NCI-H1092 treated with DMSO at 0.1 percent for 48 hours (cell line): Measurements from ENCODE around the gene ACKR2.

ENCODE experiments used
- DNase-seq: peaks from one replicate; lab custom pipeline; 2025; lab: John Stamatoyannopoulos, UW

The ACKR2 gene, protein sequence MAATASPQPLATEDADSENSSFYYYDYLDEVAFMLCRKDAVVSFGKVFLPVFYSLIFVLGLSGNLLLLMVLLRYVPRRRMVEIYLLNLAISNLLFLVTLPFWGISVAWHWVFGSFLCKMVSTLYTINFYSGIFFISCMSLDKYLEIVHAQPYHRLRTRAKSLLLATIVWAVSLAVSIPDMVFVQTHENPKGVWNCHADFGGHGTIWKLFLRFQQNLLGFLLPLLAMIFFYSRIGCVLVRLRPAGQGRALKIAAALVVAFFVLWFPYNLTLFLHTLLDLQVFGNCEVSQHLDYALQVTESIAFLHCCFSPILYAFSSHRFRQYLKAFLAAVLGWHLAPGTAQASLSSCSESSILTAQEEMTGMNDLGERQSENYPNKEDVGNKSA

DNA sequence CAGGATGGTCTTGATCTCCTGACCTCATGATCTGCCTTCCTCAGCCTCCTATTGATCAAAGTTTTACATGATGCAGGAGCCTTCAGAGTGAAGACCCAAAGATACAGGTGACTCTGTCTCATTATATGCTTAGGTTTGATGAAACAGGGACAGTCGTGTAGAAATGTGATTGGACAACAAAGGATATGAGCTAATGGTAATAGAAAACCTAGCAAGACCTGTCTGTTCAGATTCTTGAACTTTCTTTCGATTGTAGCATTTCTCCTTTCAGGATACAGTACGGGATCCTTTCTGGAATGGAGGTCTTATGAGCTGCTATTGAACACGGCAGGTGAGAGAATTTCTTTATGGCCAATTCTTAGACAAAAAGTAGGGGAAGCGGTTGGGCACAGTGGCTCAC is at the start of gene ACKR2:
Gene ACKR2, plus strand, starts transcription at position 244 of the 400 bp plus-strand sequence. CDS start 55,058 bp downstream, outside the sequence.
- no peak for DNase-seq

DNA sequence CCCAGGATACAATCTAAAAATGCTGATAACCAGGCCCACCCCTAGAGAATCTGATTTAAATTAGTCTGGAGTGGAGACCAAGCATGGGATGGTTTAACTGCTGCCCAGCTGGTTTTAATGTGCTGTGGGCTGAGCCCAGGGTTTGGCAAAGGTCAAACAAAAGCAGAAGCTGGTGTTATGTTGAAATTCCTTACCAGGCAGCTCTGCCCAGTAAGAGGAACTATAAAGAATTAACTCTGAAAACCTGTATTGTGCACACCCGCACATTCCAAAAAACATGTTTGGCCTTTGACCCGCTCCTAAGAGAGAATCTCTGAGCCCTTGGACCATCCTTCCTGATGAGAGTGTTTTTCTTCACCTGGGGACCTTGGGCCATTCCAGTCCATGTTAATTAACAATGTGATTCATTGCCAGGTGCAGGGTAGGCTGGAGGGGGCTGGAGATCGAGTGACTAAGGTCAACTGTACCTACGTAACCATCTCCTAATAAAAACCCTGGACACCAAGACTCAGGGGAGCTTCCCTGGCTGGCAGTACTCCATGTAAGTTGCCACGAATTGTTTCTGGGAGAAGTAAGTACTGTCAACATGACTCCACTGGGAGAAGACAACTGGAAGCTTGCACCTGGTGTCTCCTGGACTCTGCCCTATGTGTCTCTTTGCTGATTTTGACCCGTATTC is 47.1 kb upstream of the ACKR2 start:
- no peak for DNase-seq

DNA sequence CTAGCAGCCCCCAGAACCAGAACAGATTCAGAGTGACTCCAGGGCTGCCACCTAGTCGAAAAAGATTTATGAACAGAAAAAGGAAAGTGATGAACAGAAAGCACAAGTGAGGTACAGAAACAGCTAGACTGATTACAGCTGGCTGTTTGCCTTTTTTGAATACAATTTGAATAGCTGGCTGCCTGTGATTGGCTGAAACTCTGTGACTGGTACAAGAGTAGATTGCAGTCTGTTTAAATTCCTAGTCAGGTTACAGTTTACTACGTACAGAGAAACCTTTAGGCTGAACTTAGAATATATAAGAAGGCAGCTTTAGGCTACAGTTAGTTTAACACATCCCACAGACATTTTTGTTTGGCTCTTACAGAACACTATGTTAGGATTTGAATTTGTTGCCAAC is 46.2 kb upstream of the ACKR2 start:
- no peak for DNase-seq

DNA sequence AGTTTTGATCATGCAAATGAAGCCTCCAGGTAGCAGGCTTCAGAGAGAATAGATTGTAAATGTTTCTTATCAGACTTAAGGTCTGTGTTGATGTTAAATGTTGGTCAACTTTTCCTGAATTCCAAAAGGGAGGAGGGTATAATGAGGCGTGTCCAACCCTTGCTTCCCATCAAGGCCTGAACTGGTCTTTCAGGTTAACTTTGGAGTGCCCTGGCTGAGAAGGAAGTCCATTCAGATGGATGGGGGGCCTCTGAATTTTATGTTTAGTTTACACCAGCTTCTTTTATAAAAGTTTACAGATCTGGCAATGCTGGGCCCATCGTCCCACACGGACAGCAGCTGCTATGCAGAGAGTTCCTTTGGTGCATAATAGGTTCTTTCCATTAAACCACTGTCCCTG is 45.1 kb upstream of the ACKR2 start:
- DNase-seq: no peak

DNA sequence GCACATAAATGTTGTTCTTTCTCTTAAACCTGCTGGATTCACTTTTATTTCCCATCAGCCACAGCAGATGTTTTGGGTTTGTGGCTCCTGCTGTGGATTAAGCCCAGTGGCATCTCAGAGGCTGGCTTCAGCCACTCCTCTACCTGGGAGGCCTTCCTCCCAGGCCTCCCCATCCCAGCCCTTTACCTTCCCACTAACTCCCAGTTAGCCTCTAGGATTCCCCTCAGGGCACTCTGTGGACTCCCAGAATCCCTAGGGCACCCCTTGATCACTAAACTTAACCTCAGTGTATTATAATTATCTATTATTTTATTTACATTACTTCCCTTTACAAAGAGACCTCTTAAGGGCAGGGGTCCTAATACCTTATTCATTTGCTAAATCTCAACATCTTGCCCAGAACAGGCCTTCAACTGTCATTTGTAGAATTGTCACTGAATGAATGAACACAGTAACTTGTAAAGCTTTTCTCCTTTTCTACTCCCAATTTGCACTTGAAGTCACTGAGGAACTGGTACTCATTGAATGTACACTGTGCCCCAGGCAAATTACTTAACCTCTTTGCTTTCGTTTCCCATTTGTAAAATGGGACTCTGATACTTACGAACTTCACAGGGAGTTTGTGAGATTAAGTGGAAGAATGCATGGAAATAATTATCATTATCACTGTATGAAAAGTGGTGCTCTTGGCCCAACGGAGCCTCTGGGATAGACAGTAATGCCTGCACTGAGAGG is 44.5 kb upstream of the ACKR2 start:
- DNase-seq: no peak

DNA sequence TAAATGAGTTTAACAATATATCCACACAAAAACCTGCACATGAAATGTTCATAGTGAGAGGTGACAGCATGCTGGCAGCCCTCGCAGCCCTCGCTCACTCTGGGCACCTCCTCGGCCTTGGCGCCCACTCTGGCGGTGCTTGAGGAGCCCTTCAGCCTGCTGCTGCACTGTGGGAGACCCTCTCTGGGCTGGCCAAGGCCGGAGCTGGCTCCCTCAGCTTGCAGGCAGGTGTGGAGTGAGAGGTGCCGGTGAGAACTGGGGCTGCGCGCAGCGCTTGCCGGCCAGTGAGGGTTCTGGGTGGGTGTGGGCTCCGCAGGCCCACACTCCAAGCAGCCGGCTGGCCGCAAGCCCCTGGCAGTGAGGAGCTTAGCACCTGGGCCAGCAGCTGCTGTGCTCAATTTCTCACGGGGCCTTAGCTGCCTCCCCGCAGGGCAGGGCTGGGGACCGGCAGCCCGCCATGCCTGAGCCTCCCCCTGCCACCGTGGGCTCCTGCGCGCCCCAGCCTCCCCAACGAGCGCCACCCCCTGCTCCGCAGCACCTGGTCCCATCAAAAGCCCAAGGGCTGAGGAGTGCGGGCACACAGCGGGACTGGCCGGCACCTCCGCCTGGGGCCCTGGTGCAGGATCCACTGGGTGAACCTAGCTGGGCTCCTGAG is 39.6 kb upstream of the ACKR2 start:
- DNase-seq: no peak

DNA sequence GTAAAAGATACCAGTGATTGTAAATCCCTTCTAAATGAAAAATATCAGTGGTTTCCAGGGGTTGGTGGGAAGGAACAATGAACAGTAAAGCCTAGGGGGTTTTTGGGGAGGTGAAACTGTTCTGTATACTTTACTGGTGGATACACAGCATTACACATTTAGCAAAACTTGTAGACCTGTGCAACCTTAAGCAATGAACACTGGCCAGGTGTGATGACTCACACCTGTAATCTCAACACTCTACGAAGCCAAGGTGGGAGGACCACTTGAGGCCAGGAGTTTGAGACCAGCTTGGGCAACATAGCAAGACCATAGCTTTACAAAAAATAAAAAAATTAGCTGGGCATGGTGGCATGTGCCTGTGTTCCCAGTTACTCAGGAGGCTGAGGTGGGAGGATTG is 38.0 kb upstream of the ACKR2 start:
- no peak for DNase-seq

DNA sequence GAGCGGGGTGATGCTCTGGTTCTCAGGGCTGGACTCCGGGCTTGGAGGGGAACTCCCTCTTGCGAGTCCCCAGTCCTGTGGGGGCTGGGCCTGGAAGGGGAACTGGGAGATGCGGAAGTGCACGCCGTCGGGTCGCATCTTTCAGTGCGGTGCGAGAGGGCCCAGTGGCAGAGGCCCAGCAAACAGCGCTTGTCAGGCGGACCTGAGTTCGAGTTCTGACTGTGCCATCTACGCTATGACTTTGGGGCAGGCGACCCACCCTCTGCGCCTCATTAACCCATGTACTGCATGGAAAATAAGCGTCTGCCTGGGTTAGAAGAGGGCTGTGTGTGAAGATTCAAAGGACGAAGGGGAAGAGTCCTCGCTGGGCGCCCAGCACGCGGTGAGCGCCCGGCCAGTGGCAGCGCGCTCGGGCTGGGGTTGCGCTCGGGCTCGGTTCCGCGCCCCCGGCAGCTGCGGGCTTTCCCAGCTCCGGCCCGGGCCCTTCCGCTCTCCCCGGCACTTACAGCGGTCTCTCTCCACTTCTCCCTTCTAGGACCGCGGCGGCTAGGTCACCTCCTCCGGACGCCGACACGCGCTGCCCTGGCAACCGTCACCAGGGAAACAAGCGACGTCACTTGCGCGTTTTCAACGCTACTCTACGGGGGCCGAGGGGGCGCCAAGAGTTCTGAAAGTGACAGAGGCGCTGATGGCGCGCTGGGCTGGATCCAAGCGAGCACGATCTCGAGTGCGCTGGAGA is 36.4 kb upstream of the ACKR2 start, which contains the start of gene CCDC13:
Gene CCDC13, minus strand, starts transcription at position 584 of the 739 bp plus-strand sequence. CDS start 14,908 bp downstream, outside the sequence.
- peak; percentile 78 for DNase-seq

DNA sequence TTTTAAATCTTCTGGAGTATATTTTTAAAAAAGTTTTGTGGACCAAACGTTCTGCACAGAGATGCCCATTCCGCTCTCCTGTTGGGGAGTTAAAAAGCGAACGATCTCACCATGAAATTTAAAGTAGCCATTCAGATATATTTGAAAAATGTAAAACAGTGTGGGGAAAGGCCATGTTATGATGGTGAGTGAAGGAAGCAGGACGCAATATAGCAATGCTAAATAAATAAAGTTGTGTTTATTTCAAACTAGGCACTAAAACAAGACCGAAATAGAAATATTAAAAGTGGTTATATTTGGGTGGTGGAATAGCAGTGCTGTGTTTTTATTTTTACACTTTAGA is 35.9 kb upstream of the ACKR2 start:
- DNase-seq: no peak

DNA sequence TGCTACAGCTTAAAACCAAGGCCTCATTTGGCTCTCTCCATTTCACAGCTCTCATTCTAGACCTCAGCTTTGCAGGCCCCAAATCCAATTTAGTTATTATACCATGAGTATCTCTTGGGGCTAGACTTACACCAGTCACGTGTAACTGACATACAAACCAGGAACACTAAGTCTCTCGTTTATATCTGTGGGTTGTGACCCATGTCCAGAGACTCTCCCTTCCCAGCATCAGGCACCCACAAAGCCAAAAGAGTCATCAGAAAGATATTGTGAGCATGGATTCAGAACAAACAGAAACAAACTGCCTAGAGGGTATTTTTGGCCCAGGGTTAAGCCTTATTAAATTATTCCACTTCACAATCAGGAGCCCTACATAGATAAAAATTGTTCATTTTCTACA is 30.6 kb upstream of the ACKR2 start:
- DNase-seq: no peak

DNA sequence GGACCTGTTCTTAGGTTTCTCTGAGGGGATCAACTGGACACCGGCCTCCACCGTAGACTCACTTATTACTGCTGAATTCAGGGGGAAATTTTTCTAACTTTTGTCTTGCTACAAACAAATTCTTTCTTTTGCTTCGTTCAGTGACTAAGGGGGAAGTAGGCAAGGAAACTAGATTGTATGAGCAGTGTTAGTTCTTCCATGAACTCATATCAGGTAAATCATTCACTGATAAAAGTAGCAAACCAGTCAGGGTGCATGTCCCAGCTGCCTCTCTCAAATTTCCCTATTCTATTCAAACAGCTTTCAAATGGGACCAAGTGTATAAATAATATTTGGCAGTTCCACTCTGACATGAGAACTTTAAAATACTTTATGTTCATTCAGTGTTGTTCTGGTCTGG is 28.8 kb upstream of the ACKR2 start:
- no peak for DNase-seq

DNA sequence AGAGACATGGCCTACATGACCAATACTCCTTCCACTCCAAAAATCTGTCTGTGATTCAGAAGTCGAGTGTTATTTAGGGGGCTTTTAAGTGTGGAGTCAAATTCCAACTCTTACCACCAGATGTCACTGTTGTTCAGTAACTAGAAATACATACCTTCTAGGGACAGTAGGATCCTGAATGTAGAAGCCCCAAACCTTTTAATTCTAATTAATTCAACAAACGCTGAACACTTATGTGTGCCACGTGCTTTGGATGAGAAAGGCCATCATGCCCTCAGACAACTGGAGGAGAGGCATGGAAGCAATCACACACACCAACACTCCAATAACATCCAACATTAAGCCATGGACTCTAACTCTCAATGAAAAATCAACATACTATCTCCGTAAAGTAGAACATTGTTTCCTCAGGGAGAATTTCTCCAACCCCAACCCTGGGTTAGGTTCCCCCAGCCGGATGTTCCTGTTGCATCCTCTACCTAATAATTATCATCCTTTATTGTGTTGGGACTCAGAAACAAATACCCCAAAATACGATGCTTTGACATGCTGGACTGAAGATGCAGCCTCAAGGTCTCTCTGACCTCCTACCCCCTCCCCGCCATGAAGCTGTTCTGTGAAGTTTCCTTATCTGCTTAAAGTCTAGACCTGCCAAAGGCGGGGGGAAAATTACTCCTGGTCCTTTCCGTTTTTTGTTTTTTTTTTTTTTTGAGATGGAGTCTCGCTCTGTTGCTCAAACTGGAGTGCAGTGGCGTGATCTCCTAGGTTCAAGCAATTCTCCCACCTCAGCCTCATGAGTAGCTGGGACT is 28.1 kb upstream of the ACKR2 start:
- peak; percentile 62 for DNase-seq

DNA sequence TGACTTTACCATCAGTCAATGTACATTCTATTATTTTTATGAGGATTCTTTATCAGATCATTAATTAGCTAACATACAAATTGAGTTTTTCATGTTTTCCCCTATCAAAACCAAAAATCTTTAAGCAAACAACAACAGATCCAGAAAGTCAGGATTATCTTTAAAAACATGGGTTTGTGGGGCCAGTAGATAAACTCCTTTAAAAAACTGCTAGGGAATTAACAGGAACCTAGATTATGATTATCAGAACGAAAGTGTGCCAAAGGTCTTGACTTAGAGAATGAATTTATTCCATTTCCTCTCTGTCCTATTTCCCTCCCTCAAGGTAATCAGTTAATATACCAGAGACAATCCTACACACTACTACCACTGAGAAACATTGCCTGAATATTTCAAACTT is 23.0 kb upstream of the ACKR2 start:
- no peak for DNase-seq

DNA sequence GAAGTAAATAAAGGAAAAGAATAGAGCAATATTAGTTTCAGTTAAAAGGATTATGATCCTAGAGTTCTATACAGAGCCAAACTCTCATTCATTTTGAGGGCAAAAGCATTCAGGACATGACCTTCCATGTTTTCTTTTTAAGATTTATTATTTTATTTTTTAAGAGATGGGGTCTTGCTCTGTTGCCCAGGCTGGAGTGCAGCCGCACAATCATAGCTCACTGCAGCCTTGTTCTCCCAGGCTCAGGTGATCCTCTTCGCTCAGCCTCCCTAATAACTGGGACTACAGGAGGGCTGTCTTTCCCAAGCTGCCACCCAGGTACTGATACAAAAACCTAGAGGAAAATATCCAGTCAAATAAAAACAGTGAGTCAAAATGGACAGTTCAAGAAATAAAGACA is 22.6 kb upstream of the ACKR2 start:
- DNase-seq: no peak

DNA sequence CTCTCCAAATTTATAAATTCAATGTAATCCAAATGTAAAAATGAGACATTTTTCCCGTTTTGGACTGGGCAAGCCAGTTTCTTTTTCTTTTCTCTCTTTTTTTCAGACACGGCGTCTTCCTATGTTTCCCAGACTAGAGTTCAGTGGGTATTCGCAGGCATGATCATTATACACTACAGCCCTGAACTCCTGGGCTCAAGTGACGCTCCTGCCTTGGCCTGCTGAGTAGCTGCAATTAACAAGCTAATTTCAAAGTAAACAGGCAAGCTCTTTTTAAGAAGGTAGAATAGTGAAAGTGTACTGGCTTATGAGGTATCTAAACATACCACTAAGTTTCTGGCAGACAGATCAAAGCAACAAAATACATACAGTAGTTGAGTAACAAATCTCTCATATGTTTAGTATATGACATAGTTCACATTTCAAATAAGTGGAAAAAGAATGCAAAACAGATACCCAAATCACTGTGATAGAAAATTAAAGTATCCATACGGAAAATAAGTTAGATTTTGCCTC is 18.5 kb upstream of the ACKR2 start:
- peak; percentile 2 for DNase-seq

DNA sequence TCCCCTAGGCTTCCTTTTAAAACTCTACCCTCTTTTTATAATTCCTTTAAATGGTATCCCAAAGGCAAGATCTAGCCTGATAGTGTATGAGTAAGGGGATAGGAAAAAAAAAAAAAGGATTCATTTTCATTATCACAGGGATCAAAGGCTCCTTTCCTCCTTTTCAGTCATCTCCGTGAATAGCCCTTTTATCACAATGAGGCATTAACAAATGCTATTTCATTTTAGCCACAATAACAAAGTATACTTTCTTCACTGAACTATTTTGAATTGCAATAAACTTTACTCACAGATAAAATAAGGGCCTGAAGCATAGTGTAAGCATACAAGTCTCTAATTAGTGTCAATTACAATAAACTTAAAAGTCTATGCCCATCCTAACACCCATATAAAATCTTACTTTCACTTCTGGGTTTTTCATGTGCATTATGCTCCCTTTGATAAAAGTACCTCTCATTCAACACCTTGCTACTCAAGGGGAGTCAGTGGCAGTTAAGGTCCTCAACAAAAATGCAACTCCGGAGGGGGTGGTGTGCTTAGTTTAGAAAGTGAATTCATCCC is 13.5 kb upstream of the ACKR2 start:
- no peak for DNase-seq

DNA sequence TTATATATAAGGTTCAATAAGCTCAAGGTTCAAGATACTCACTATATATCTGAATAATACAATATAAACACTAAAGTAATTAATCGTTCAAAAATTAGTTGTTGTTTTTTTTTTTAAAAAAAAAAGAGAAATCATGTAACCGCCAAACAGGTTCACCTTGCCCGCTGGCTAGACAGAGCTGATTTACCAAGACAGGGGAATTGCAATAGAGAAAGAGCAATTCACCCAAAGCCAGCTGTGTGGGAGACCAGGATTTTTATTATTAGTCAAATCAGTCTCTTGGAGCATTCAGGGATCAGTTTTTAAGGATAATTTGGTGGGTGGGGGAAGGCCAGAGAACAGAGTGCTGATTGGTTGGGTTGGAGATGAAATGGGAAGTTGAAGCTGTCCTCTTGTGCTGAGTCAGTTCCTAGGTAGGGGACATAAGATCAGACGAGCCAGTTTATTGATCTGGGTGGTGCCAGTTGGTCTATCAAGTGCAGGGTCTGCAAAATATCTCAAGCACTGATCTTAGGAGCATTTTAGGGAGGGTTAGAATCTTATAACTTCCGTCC is 12.8 kb upstream of the ACKR2 start:
- DNase-seq: no peak

DNA sequence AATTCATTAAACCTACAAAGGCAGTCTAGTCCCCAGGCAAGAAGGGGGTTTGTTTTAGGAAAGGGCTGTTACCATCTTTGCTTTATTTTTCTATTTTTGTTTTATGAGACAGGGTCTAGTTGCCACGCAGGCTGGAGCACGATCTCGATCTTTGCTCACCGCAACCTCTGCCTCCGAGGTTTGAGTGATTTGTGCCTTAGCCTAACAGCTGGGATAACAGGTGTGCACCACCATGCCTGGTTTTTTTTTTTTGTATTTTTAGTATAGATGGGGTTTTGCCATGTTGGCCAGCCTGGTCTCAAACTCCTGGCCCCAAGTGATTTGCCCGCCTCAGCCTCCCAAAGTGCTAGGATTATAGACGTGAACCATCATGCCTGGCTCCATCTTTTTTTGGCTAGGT is 9.9 kb upstream of the ACKR2 start:
- DNase-seq: no peak

DNA sequence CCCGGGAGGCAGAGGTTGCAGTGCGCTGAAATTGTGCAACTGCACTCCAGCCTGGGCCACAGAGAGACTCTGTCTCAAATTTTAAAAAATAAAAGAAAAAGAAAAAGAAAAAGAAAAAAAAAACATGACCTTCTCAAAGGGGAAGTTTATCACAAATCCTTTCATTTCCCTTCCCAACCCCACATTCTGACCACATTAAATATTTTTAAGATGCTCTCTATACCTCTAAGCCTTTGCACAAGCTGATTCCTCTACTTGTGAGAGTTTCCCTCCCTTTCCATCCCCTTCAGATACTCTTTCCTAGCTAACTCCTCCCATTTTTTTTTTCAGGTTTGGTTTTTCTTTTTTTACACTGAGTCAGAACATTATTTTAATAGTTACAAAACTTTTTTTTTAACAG is 9.0 kb upstream of the ACKR2 start:
- no peak for DNase-seq

DNA sequence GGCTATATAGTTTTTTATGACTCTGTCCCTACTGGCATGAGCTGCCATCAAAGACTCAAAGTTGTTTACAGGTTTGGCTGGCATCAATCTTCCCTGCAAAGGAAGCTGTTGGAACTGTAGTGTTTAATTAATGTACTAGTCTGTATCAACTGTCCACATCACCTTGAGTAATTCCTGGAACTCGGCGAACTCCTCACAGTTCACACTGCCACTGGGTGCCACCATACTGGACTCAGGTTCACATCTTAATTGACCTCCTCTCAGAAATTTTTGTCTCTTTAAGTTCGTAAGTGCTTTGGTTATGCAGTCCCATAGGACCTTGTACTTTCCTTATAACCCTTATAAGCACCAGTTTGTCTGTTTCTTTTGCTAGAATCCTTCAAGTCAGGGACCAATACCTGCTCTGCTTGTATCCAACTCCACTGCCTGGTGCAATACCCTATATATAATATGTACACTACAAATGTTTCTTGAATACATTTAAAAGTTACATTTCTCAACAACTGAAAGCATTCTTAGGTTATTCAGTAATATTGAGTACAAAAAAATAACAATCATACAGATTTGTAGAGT is 8.1 kb upstream of the ACKR2 start:
- no peak for DNase-seq
